Endothelial cell of umbilical vein (primary cell): ENCODE results near the gene UNC13D. TPM values are rescaled to one million over a fixed set of nuclear protein-coding genes. Genes with fewer than 3 reads are reported as not detected.

ENCODE experiments used
- BruUV-seq: library from RNA; stranded (reverse); fragments of 400-500 nt; replicated peaks from 2 replicates; lab custom pipeline; 2021; lab: Mats Ljungman, UMichigan
- CTCF ChIA-PET: fragments of 300-600, 350-600 bp; sonication (Branson Sonifier 250); formaldehyde crosslinking; loops from one replicate; lab custom pipeline; 2021; ENCODE audit warnings: antibody characterized with exemption, inconsistent platforms; lab: Charles Lee
- POLR2A ChIA-PET: fragments of 300-600, 350-600 bp; sonication (Branson Sonifier 250); formaldehyde crosslinking; loops from one replicate; lab custom pipeline; 2021; ENCODE audit warnings: antibody characterized with exemption, inconsistent platforms; lab: Charles Lee
- DNase-seq: peaks from one replicate; pipeline ENCODE4 v3.0.0-alpha.2; 2011; ENCODE audit warnings: low read depth, low spot score
- FAIRE-seq: peaks from 2 replicates; lab custom pipeline; 2011; peaks lifted over from hg19 to GRCh38; lab: Jason Lieb, UNC
- H2AFZ ChIP-seq: 2 replicates; pipeline ENCODE4 v1.6.0; 2012; ENCODE audit warnings: low read depth, low read length, control low read depth, inconsistent platforms
- H3K27ac ChIP-seq: 2 replicates; pipeline ENCODE4 v1.5.1; 2011; ENCODE audit warnings: low read depth, mild to moderate bottlenecking, control low read depth, low read length, moderate library complexity; ENCODE audit not compliant: insufficient read depth
- H3K27me3 ChIP-seq, 2 experiments: 2 replicates each; pipeline versions ENCODE4 v1.6.0 to v1.6.1; 2011; ENCODE audit warnings: low read length in 2 of 2, mixed read lengths in 1 of 2; ENCODE audit not compliant: control insufficient read depth in 2 of 2, insufficient read depth in 2 of 2
- H3K36me3 ChIP-seq, 2 experiments: 2 replicates in 1 of 2; 3 replicates in 1 of 2; pipeline ENCODE4 v1.5.1; 2011; ENCODE audit warnings: low read length in 2 of 2, mild to moderate bottlenecking in 1 of 2, moderate library complexity in 1 of 2; ENCODE audit not compliant: control insufficient read depth in 2 of 2, insufficient read depth in 2 of 2; ENCODE audit errors: extremely low read depth in 1 of 2
- H3K4me1 ChIP-seq: 3 replicates; pipeline ENCODE4 v1.5.1; 2011; ENCODE audit warnings: mild to moderate bottlenecking, low read length; ENCODE audit not compliant: control insufficient read depth, insufficient read depth; ENCODE audit errors: extremely low read depth
- H3K4me2 ChIP-seq: 2 replicates; pipeline ENCODE4 v1.6.1; 2011; ENCODE audit warnings: low read length, control low read depth, mixed read lengths; ENCODE audit not compliant: insufficient read depth
- H3K4me3 ChIP-seq, 3 experiments: fragments of 200-600 bp in 1 of 3; sonication (generic), shearing (Covaris generic) in 1 of 3; replicated peaks in 1 of 3; 2 replicates each; pipeline ENCODE4 v1.5.1; 2011 to 2016; ENCODE audit warnings: control low read depth in 3 of 3, low read length in 3 of 3, mild to moderate bottlenecking in 2 of 3, inconsistent platforms in 1 of 3, low read depth in 1 of 3, moderate library complexity in 1 of 3; ENCODE audit not compliant: insufficient read depth in 1 of 3
- H3K79me2 ChIP-seq: 2 replicates; pipeline ENCODE4 v1.6.0; 2012; ENCODE audit warnings: low read length, inconsistent platforms; ENCODE audit not compliant: control insufficient read depth, insufficient read depth
- H3K9ac ChIP-seq: replicated peaks from 2 replicates; pipeline ENCODE3; 2011; ENCODE audit warnings: low read length, control low read depth; ENCODE audit not compliant: insufficient read depth; ENCODE audit errors: extremely low read depth
- H3K9me1 ChIP-seq: replicated peaks from 3 replicates; pipeline ENCODE4 v1.6.0; 2011; ENCODE audit warnings: mild to moderate bottlenecking, low read length; ENCODE audit not compliant: control insufficient read depth, insufficient read depth; ENCODE audit errors: extremely low read depth
- H3K9me3 ChIP-seq: replicated peaks from 2 replicates; pipeline ENCODE4 v1.5.1; 2012; ENCODE audit warnings: low read length, inconsistent platforms; ENCODE audit not compliant: control insufficient read depth, insufficient read depth
- H4K20me1 ChIP-seq: replicated peaks from 2 replicates; pipeline ENCODE3; 2011; ENCODE audit warnings: mild to moderate bottlenecking, low read length; ENCODE audit not compliant: control insufficient read depth, insufficient read depth; ENCODE audit errors: extremely low read depth
- CTCF ChIP-seq, 2 donors: IDR thresholded peaks; 1 replicate in 1 of 2; 2 replicates in 1 of 2; pipeline ENCODE4 v1.5.1; 2011; ENCODE audit warnings: low read length in 2 of 2, mild to moderate bottlenecking in 2 of 2, moderate library complexity in 2 of 2, control low read depth in 1 of 2, inconsistent platforms in 1 of 2, low read depth in 1 of 2; ENCODE audit not compliant: insufficient read depth in 1 of 2; ENCODE audit errors: extremely low read depth in 1 of 2
- EZH2 ChIP-seq: IDR thresholded peaks from 2 replicates; pipeline ENCODE4 v1.6.1; 2012; ENCODE audit warnings: borderline replicate concordance, low read depth, mild to moderate bottlenecking, moderate library complexity, low read length, inconsistent platforms; ENCODE audit not compliant: severe bottlenecking
- FOS ChIP-seq: IDR thresholded peaks from 2 replicates; pipeline ENCODE4 v1.6.1; 2011; ENCODE audit warnings: mild to moderate bottlenecking, low read length, moderate library complexity, borderline replicate concordance; ENCODE audit not compliant: insufficient read depth
- GATA2 ChIP-seq: IDR thresholded peaks from 2 replicates; pipeline ENCODE4 v1.7.0; 2011; ENCODE audit warnings: low read depth, mild to moderate bottlenecking, moderate library complexity, mixed read lengths, low read length; ENCODE audit not compliant: insufficient read length, insufficient read depth
- JUN ChIP-seq: IDR thresholded peaks from 2 replicates; pipeline ENCODE4 v1.6.1; 2011; ENCODE audit warnings: borderline replicate concordance, low read depth; ENCODE audit not compliant: insufficient read length, insufficient read depth
- MAX ChIP-seq: IDR thresholded peaks from 2 replicates; pipeline ENCODE4 v1.6.1; 2011; ENCODE audit not compliant: insufficient read depth, insufficient read length
- MYC ChIP-seq: IDR thresholded peaks from one replicate; pipeline ENCODE4 v1.6.1; 2011; ENCODE audit warnings: mild to moderate bottlenecking, low read depth, low read length
- POLR2A ChIP-seq: IDR thresholded peaks from 2 replicates; pipeline ENCODE4 v1.6.1; 2012; ENCODE audit warnings: low read depth, mild to moderate bottlenecking, control low read depth, low read length
- POLR2AphosphoS5 ChIP-seq: IDR thresholded peaks from 2 replicates; pipeline ENCODE4 v1.6.1; 2012; ENCODE audit warnings: low read depth, mild to moderate bottlenecking, control low read depth, low read length, moderate library complexity; ENCODE audit not compliant: insufficient read depth
- dilution Hi-C: fragments of 300-500 bp; cut with MboI; formaldehyde crosslinking; loops from one replicate; pipeline ENCODE4 v1.15.0; 2019; ENCODE audit warnings: low sequenced_read_pairs; ENCODE audit not compliant: extremely low pct_ligation_motif_present
- intact Hi-C: fragments of 100-400 bp; cut with micrococcal nuclease; formaldehyde crosslinking; loops from one replicate; pipeline ENCODE4 v1.10.0; 2022
- polyA plus RNA-seq, 4 experiments: library from polyadenylated mRNA; depleted of rRNA in 3 of 4; stranded (reverse) in 3 of 4; unstranded in 1 of 4; fragments of >200 nt; gene quantifications; 2 replicates each; pipeline versions ENCODE4 v1.2.1 to v1.2.3, GENCODE V29; 2011 to 2012; ENCODE audit warnings: missing spikeins in 1 of 4
- total RNA-seq: library from RNA; stranded (reverse); gene quantifications from 2 replicates; pipeline ENCODE4 v1.2.3, GENCODE V29; 2021

The UNC13D gene
- total and polyA plus RNA-seq, 2 donors (not counting 3 experiments of a cell fraction or from before 2014, with no cell fraction given), result 6.9 to 14.9 TPM

- no peak overlapping the region for H3K4me3 ChIP-seq
- H2AFZ ChIP-seq, result no peak overlapping the region
- H3K9ac ChIP-seq, result no peak overlapping the region
- TF ChIP-seq POLR2A (no peak), FOS (no peak), MYC (no peak), GATA2 (no peak), MAX (no peak), CTCF (IDR thresholded peaks at IDR 0.05; ENCODE audit: extremely low read depth in 1 of 2, insufficient read depth in 1 of 2, low read depth in 1 of 2, low read length in 2 of 2) (no peak), EZH2 (no peak), JUN (no peak), POLR2AphosphoS5 (no peak)
- H3K36me3 ChIP-seq, result peaks cover 0 to 4% of the 10 kb centered on the region in 2 experiments
- dilution Hi-C loops (no loop called here), intact Hi-C loops (no loop called here)
- ChIA-PET POLR2A (no interaction called here), CTCF (interaction anchor here (1.1 to 5.4 kb wide), 3 partner anchors 16 to 33 kb away, joined by 3 to 49 read pairs (median 4); partner anchors contain the start of genes TRIM65 and UNC13D)
- peaks cover 6% of the 10 kb centered on the region for H3K79me2 ChIP-seq
- FAIRE-seq (no peak), DNase-seq (no peak)
- no peaks in the 10 kb centered on the region for H3K9me3 ChIP-seq
- no peaks in the 10 kb centered on the region for H3K9me1 ChIP-seq
- peaks cover 22% of the 10 kb centered on the region for H3K4me1 ChIP-seq
- no peaks in the 10 kb centered on the region for H3K27me3 ChIP-seq
- no TSS peak for BruUV-seq
- H3K27ac ChIP-seq, result no peak overlapping the region
- no peak overlapping the region for H3K4me2 ChIP-seq
- H4K20me1 ChIP-seq, result no peaks in the 10 kb centered on the region
Measured at GRCh38 chr17:75880266-75880665, 36.1 kb upstream of the UNC13D start.
